Glutamatergic neuron (in vitro differentiated cells): Measurements from ENCODE around the gene PDCD6IP. TPM values are rescaled to one million over a fixed set of nuclear protein-coding genes. Genes with fewer than 3 reads are reported as not detected.

Experiments used
- DNase-seq: peaks from one replicate; pipeline ENCODE4 v3.0.0; 2022
- H3K27ac Mint-ChIP-seq: one replicate; pipeline ENCODE4 v1.8.0; 2020; ENCODE audit warnings: mild to moderate bottlenecking, mixed read lengths, inconsistent platforms; ENCODE audit not compliant: unreplicated experiment
- H3K27me3 Mint-ChIP-seq: one replicate; pipeline ENCODE4 v1.8.0; 2020; ENCODE audit warnings: mild to moderate bottlenecking, moderate library complexity, mixed read lengths, inconsistent platforms; ENCODE audit not compliant: unreplicated experiment
- H3K36me3 Mint-ChIP-seq: one replicate; pipeline ENCODE4 v1.8.0; 2020; ENCODE audit warnings: mild to moderate bottlenecking, mixed read lengths, inconsistent platforms; ENCODE audit not compliant: unreplicated experiment
- H3K4me1 Mint-ChIP-seq: one replicate; pipeline ENCODE4 v1.8.0; 2020; ENCODE audit warnings: mild to moderate bottlenecking, low read depth, mixed read lengths, inconsistent platforms; ENCODE audit not compliant: unreplicated experiment
- H3K4me3 Mint-ChIP-seq: one replicate; pipeline ENCODE4 v1.8.0; 2020; ENCODE audit warnings: mild to moderate bottlenecking, mixed read lengths, inconsistent platforms; ENCODE audit not compliant: unreplicated experiment
- H3K9me3 Mint-ChIP-seq: one replicate; pipeline ENCODE4 v1.8.0; 2020; ENCODE audit warnings: mild to moderate bottlenecking, moderate library complexity, mixed read lengths, inconsistent platforms; ENCODE audit not compliant: unreplicated experiment
- total RNA-seq: library from RNA; stranded (reverse); fragmentation: NEBNext Ultra II Directional; extraction: Animal tissue kit (Norgen Biotek cat#: 25700); gene quantifications from one replicate; pipeline ENCODE4 v1.2.1, GENCODE V29; 2021; ENCODE audit not compliant: unreplicated experiment
- TF ChIP-seq, protein P1 (sequence below): fragments of 200-600 bp; sonication (generic); IDR thresholded peaks from one replicate; pipeline ENCODE4 v1.5.0; 2021; ENCODE audit not compliant: partially characterized antibody, unreplicated experiment

Gene PDCD6IP
- total RNA-seq, 1 donor from 2014 or later = 226 TPM

DNA sequence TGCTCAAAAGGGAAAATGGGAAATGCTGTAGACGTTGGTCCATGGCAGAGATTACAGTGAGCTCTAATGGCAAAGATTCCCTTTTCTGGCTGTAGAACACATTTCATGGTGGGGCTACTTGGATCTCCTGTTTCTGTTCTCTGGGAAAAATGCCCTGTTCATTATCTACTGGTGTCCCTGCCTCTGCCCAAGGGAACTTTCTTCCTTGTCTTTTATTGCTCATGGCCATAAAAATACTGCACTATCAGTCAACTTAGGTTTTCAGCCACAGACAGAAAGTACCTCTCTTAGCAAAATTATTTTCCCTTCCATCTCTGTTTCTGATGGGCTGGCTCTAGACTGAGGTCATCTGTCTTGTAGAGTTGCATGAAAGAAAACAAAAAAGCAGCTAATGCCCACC, 98.9 kb downstream of the PDCD6IP start:
- Mint-ChIP-seq H3K4me1 (no peaks in the 10 kb centered on the region), H3K36me3 (no peaks in the 10 kb centered on the region), H3K4me3 (no peak overlapping the region), H3K9me3 (no peaks in the 10 kb centered on the region), H3K27me3 (no peaks in the 10 kb centered on the region), H3K27ac (no peak overlapping the region)
- DNase-seq = no peak
- TF ChIP-seq, protein P1, sequence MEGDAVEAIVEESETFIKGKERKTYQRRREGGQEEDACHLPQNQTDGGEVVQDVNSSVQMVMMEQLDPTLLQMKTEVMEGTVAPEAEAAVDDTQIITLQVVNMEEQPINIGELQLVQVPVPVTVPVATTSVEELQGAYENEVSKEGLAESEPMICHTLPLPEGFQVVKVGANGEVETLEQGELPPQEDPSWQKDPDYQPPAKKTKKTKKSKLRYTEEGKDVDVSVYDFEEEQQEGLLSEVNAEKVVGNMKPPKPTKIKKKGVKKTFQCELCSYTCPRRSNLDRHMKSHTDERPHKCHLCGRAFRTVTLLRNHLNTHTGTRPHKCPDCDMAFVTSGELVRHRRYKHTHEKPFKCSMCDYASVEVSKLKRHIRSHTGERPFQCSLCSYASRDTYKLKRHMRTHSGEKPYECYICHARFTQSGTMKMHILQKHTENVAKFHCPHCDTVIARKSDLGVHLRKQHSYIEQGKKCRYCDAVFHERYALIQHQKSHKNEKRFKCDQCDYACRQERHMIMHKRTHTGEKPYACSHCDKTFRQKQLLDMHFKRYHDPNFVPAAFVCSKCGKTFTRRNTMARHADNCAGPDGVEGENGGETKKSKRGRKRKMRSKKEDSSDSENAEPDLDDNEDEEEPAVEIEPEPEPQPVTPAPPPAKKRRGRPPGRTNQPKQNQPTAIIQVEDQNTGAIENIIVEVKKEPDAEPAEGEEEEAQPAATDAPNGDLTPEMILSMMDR = no peak

DNA sequence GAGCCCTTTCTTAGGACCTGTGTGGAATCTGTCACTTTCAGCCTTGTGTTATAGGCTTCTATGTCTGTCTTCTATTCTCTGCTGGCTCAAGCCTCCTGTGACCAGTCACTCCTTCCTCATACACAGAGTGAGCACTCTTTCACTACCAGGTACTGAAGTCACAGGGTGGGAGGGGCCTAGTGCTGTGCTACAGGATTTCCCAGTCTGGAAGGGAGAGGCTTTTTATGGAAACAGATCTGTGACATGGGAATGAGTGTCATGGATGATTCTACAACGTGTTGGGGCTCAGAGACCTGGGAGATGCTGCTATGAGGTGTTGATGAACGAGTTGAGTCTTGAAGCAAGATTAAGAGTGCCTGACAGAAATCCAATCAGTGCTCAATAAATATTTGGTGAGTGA, 100.5 kb downstream of the PDCD6IP start:
- Mint-ChIP-seq H3K27ac (no peak overlapping the region), H3K4me1 (no peaks in the 10 kb centered on the region), H3K9me3 (no peaks in the 10 kb centered on the region), H3K4me3 (no peak overlapping the region), H3K27me3 (no peaks in the 10 kb centered on the region), H3K36me3 (no peaks in the 10 kb centered on the region)
- TF ChIP-seq, protein P1 = no peak
- no peak for DNase-seq

DNA sequence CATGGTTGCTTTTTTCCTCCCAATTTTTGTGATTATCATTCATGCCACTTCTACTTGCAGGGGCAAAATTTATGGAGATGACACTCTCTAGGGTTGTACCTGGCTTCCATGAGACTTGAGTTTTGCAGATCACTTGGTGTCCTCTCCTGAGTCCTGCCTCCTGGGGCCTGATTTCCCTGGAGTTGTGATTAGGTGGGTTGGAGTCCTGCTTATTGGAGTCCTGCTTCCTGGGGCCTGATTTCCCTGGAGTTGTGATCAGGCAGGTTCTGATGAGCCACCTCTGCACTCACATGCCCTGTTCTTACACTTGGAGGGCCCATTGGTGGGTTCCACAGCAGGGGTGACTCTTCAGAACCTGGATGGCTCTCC, 102.0 kb downstream of the PDCD6IP start:
- Mint-ChIP-seq H3K4me1 (no peaks in the 10 kb centered on the region), H3K36me3 (peaks cover 6% of the 10 kb centered on the region), H3K27me3 (no peaks in the 10 kb centered on the region), H3K27ac (no peak overlapping the region), H3K4me3 (no peak overlapping the region), H3K9me3 (no peaks in the 10 kb centered on the region)
- no peak for DNase-seq
- TF ChIP-seq, protein P1 = no peak

DNA sequence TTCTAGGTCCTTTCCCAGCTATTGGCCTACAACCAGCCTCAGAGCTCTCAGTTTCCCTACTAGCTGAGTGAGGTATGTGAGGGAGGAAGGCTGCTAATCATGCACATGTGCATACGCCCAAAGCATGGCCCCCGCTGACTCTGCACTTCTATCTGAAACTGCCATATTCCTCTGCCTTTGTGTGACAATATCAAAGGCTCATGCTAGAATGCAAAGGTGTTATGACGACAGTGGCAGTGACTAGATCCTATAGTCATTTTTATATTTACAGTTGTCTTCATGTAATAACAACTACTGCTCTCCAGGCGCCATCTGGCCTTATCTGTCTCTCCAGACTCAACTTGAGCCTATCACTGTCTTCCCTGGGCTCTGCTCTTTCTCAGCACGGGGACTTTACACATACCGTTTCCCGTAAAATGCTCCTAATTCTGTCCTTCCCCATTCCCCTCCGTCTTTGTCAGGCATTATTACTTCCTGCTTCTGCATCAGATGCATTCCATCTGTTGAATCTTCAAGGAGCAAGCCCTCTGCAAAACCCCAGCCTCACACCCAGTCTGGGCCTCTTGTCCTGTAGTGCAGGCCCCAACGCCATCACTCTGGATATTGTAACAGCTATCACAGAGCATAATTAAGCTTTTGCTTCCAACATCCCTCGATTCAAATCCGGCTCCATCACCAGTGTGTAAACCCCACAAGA, 102.5 kb downstream of the PDCD6IP start:
- no peak overlapping the region for H3K27ac Mint-ChIP-seq
- H3K4me3 Mint-ChIP-seq = no peak overlapping the region
- TF ChIP-seq, protein P1 = no peak
- H3K36me3 Mint-ChIP-seq = peaks cover 6% of the 10 kb centered on the region
- no peaks in the 10 kb centered on the region for H3K27me3 Mint-ChIP-seq
- no peaks in the 10 kb centered on the region for H3K4me1 Mint-ChIP-seq
- no peak for DNase-seq
- no peaks in the 10 kb centered on the region for H3K9me3 Mint-ChIP-seq

DNA sequence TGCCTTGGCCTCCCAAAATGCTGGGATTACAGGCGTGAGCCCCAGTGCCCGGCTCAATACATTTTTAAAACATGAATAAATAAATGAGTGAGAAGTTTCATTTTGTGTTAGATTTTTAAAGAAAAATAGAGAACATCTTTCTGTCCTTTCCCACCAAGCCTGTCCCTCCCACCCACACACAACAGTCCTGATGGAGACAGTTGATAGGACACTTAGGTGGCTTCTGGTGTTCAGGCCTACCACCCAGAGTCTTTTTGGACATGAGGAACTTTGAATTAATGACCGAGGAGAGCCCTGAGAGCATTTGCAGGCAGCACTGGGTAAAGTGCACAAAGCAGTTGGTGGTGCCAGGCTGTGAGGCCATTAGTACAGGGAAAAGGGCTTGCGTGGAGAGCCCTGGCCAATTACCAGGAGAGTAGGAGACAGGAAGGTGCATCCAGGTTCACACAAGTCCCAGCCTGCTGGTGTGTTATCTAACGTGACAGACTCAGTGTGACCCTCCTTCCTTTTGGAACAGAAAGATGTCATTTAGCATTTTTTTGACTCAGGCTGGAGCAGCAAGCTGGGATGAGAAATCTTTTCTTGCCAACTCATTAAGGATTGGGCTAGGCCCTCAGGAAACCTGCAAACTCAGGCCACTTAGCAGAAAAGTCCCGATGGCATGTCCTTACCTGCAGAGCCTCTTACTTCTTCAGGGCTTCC, 103.6 kb downstream of the PDCD6IP start:
- no peaks in the 10 kb centered on the region for H3K27me3 Mint-ChIP-seq
- no peak overlapping the region for H3K27ac Mint-ChIP-seq
- TF ChIP-seq, protein P1 = no peak
- DNase-seq = no peak
- peaks cover 6% of the 10 kb centered on the region for H3K36me3 Mint-ChIP-seq
- H3K4me1 Mint-ChIP-seq = no peaks in the 10 kb centered on the region
- H3K4me3 Mint-ChIP-seq = no peak overlapping the region
- H3K9me3 Mint-ChIP-seq = no peaks in the 10 kb centered on the region
